Fibroblast of pulmonary artery (primary cell): ENCODE measurements around the gene PACSIN3.

Source experiments
- DNase-seq: peaks from one replicate; pipeline ENCODE4 v3.0.0-alpha.2; 2010; ENCODE audit warnings: low read depth
- H3K4me3 ChIP-seq: replicated peaks from 2 replicates; pipeline ENCODE4 v1.5.1; 2011; ENCODE audit warnings: low read depth, mild to moderate bottlenecking, control low read depth, low read length, moderate library complexity
- CTCF ChIP-seq: IDR thresholded peaks from 2 replicates; pipeline ENCODE4 v1.5.1; 2011; ENCODE audit warnings: mild to moderate bottlenecking, control low read depth, low read length, inconsistent platforms; ENCODE audit errors: missing control alignments

The PACSIN3 gene

GRCh38 chr11:47180006-47180787, 6.0 kb downstream of the PACSIN3 start:
- TF ChIP-seq CTCF = no peak
- no peak overlapping the region for H3K4me3 ChIP-seq
- DNase-seq = no peak

GRCh38 chr11:47179655-47179991, 6.6 kb downstream of the PACSIN3 start:
- TF ChIP-seq CTCF = peak; percentile 71
- peak; percentile 52 for DNase-seq
- no peak overlapping the region for H3K4me3 ChIP-seq

GRCh38 chr11:47178737-47179654, 7.2 kb downstream of the PACSIN3 start:
- no peak for TF ChIP-seq CTCF
- no peak overlapping the region for H3K4me3 ChIP-seq
- no peak for DNase-seq

- TF ChIP-seq CTCF = no peak
- H3K4me3 ChIP-seq = no peak overlapping the region
- DNase-seq = no peak
Measured at GRCh38 chr11:47178316-47178715, 7.9 kb downstream of the PACSIN3 start.

GRCh38 chr11:47177846-47178245, 8.4 kb downstream of the PACSIN3 start:
- no peak for TF ChIP-seq CTCF
- no peak overlapping the region for H3K4me3 ChIP-seq
- DNase-seq = no peak

- TF ChIP-seq CTCF = peak; percentile 57
- DNase-seq = peak; percentile 83
- peak overlapping the region; percentile 65 for H3K4me3 ChIP-seq
Measured at GRCh38 chr11:47177229-47177845, 8.9 kb downstream of the PACSIN3 start.
